Neural progenitor cell (in vitro differentiated cells): ENCODE results near the gene NTRK3. TPM values are rescaled to one million over a fixed set of nuclear protein-coding genes. Genes with fewer than 3 reads are reported as not detected.

Source experiments
- DNase-seq: peaks from one replicate; pipeline ENCODE4 v3.0.0-alpha.2; 2016; ENCODE audit warnings: low spot score
- H2AFZ ChIP-seq: fragments of 200-600 bp; sonication (generic); replicated peaks from 2 replicates; pipeline ENCODE4 v1.6.1; 2016; ENCODE audit warnings: antibody characterized with exemption
- H3F3A ChIP-seq: fragments of 200-600 bp; sonication (generic); 2 replicates; pipeline ENCODE4 v1.6.1; 2016; ENCODE audit warnings: antibody characterized with exemption, low read depth
- H3K27ac ChIP-seq: fragments of 200-600 bp; sonication (generic); 2 replicates; pipeline ENCODE4 v1.5.1; 2016; ENCODE audit warnings: mild to moderate bottlenecking
- H3K27me3 ChIP-seq: fragments of 200-600 bp; sonication (generic); 2 replicates; pipeline ENCODE4 v1.6.1; 2016; ENCODE audit warnings: mild to moderate bottlenecking, moderate library complexity
- H3K36me3 ChIP-seq: fragments of 200-600 bp; sonication (generic); 2 replicates; pipeline ENCODE4 v1.5.1; 2016
- H3K4me1 ChIP-seq: fragments of 200-600 bp; sonication (generic); 2 replicates; pipeline ENCODE4 v1.6.1; 2016; ENCODE audit warnings: mixed run types
- H3K4me2 ChIP-seq: fragments of 200-600 bp; sonication (generic); 2 replicates; pipeline ENCODE4 v1.6.1; 2016
- H3K4me3 ChIP-seq: fragments of 200-600 bp; sonication (generic); 2 replicates; pipeline ENCODE4 v1.5.1; 2016
- H3K79me2 ChIP-seq: fragments of 200-600 bp; sonication (generic); 2 replicates; pipeline ENCODE4 v1.6.1; 2016; ENCODE audit warnings: low read depth
- H3K9ac ChIP-seq: fragments of 200-600 bp; sonication (generic); 2 replicates; pipeline ENCODE4 v1.6.1; 2016
- H3K9me3 ChIP-seq: fragments of 200-600 bp; sonication (generic); 2 replicates; pipeline ENCODE4 v1.5.1; 2016; ENCODE audit warnings: low read depth
- H4K20me1 ChIP-seq: fragments of 200-600 bp; sonication (generic); 2 replicates; pipeline ENCODE4 v1.6.1; 2016; ENCODE audit warnings: low read depth
- H3K27ac Mint-ChIP-seq: 3 replicates; pipeline ENCODE4 v1.8.0; 2021; ENCODE audit warnings: mixed read lengths
- H3K27me3 Mint-ChIP-seq: 2 replicates; pipeline ENCODE4 v1.8.0; 2022; ENCODE audit warnings: low read depth, mild to moderate bottlenecking, inconsistent platforms, moderate library complexity, mixed read lengths; ENCODE audit not compliant: insufficient read depth
- H3K36me3 Mint-ChIP-seq: 3 replicates; pipeline ENCODE4 v1.8.0; 2021; ENCODE audit warnings: mixed read lengths
- H3K4me1 Mint-ChIP-seq: 3 replicates; pipeline ENCODE4 v1.8.0; 2021; ENCODE audit warnings: mixed read lengths
- H3K4me3 Mint-ChIP-seq: 3 replicates; pipeline ENCODE4 v1.8.0; 2021; ENCODE audit warnings: mild to moderate bottlenecking, moderate library complexity, mixed read lengths
- H3K9me3 Mint-ChIP-seq: 3 replicates; pipeline ENCODE4 v1.8.0; 2020; ENCODE audit warnings: mixed read lengths
- CTCF ChIP-seq: fragments of 200-600 bp; sonication (generic); IDR thresholded peaks from 2 replicates; pipeline ENCODE4 v1.5.1; 2017; ENCODE audit warnings: antibody characterized with exemption, mild to moderate bottlenecking
- EZH2 ChIP-seq: fragments of 200-600 bp; sonication (generic); IDR thresholded peaks from 2 replicates; pipeline ENCODE4 v1.6.1; 2017; ENCODE audit warnings: antibody characterized with exemption, mild to moderate bottlenecking, moderate library complexity
- EZH2phosphoT487 ChIP-seq: fragments of 200-600 bp; sonication (generic); IDR thresholded peaks from 2 replicates; pipeline ENCODE4 v1.6.1; 2017; ENCODE audit warnings: antibody characterized with exemption
- total RNA-seq: library from RNA; depleted of rRNA; stranded (reverse); fragments of >200 nt; gene quantifications from 2 replicates; pipeline ENCODE4 v1.2.3, GENCODE V29; 2015; ENCODE audit warnings: low replicate concordance

NTRK3 gene
- total RNA-seq, 1 donor from 2014 or later = 2.0 TPM

- TF ChIP-seq CTCF (no peak), EZH2 (no peak), EZH2phosphoT487 (no peak)
- Histone ChIP-seq H3K9me3 (no peaks in the 10 kb centered on the region), H3F3A (peaks cover 10% of the 10 kb centered on the region), H3K79me2 (no peaks in the 10 kb centered on the region), H3K9ac (no peak overlapping the region), H3K4me3 (no peak overlapping the region), H4K20me1 (no peaks in the 10 kb centered on the region), H3K4me1 (no peaks in the 10 kb centered on the region), H3K27ac (no peak overlapping the region), H3K4me2 (no peak overlapping the region), H3K36me3 (no peaks in the 10 kb centered on the region), H3K27me3 (peaks cover 67% of the 10 kb centered on the region), H2AFZ (no peak overlapping the region)
- H3K9me3 Mint-ChIP-seq = no peaks in the 10 kb centered on the region
- peaks cover 24% of the 10 kb centered on the region for H3K27me3 Mint-ChIP-seq
- H3K27ac Mint-ChIP-seq = no peak overlapping the region
- H3K36me3 Mint-ChIP-seq = no peaks in the 10 kb centered on the region
- peaks cover 3% of the 10 kb centered on the region for H3K4me1 Mint-ChIP-seq
- H3K4me3 Mint-ChIP-seq = no peak overlapping the region
- no peak for DNase-seq
Observed at GRCh38 chr15:88262064-88262463, 5.5 kb upstream of the NTRK3 start.

GRCh38 chr15:88258093-88258641 lies 1.6 kb upstream of the NTRK3 start:
- no peaks in the 10 kb centered on the region for H3K9me3 Mint-ChIP-seq
- TF ChIP-seq EZH2 (no peak), EZH2phosphoT487 (no peak), CTCF (peak; percentile 75)
- H2AFZ ChIP-seq = peak overlapping the region; percentile 97
- H3K9me3 ChIP-seq = no peaks in the 10 kb centered on the region
- H3K36me3 Mint-ChIP-seq = no peaks in the 10 kb centered on the region
- H3K4me2 ChIP-seq = peak overlapping the region; percentile 100
- peak overlapping the region; percentile 74 for H3K4me3 ChIP-seq
- peaks cover 17% of the 10 kb centered on the region for H3F3A ChIP-seq
- H3K79me2 ChIP-seq = no peaks in the 10 kb centered on the region
- peaks cover 42% of the 10 kb centered on the region for H3K27me3 Mint-ChIP-seq
- H3K27ac ChIP-seq = no peak overlapping the region
- H3K27me3 ChIP-seq = peaks cover 76% of the 10 kb centered on the region
- H3K4me1 Mint-ChIP-seq = peaks cover 10% of the 10 kb centered on the region
- peaks cover 11% of the 10 kb centered on the region for H3K4me1 ChIP-seq
- no peaks in the 10 kb centered on the region for H3K36me3 ChIP-seq
- peaks cover 15% of the 10 kb centered on the region for H4K20me1 ChIP-seq
- DNase-seq = peak; percentile 74
- H3K4me3 Mint-ChIP-seq = peak overlapping the region; percentile 97
- no peak overlapping the region for H3K27ac Mint-ChIP-seq
- no peak overlapping the region for H3K9ac ChIP-seq

GRCh38 chr15:88257311-88258092 lies 963 bp upstream of the NTRK3 start:
- Histone ChIP-seq H3K9me3 (no peaks in the 10 kb centered on the region), H3K4me1 (peaks cover 11% of the 10 kb centered on the region), H3K36me3 (no peaks in the 10 kb centered on the region), H3K4me2 (peak overlapping the region; percentile 100), H3K4me3 (peak overlapping the region; percentile 74), H3K27me3 (peaks cover 83% of the 10 kb centered on the region), H3K79me2 (no peaks in the 10 kb centered on the region), H2AFZ (peak overlapping the region; percentile 97), H3K9ac (no peak overlapping the region), H3F3A (peaks cover 17% of the 10 kb centered on the region), H4K20me1 (peaks cover 15% of the 10 kb centered on the region), H3K27ac (no peak overlapping the region)
- H3K27ac Mint-ChIP-seq = no peak overlapping the region
- H3K36me3 Mint-ChIP-seq = no peaks in the 10 kb centered on the region
- TF ChIP-seq EZH2 = peak; percentile 14
- no peak for TF ChIP-seq EZH2phosphoT487
- TF ChIP-seq CTCF = no peak
- peaks cover 10% of the 10 kb centered on the region for H3K4me1 Mint-ChIP-seq
- peaks cover 44% of the 10 kb centered on the region for H3K27me3 Mint-ChIP-seq
- DNase-seq = peak; percentile 45
- H3K9me3 Mint-ChIP-seq = no peaks in the 10 kb centered on the region
- H3K4me3 Mint-ChIP-seq = peak overlapping the region; percentile 97
